Neuronal stem cell (in vitro differentiated cells): ENCODE results near the gene DBF4.
"Not testable (repeated sequence)": the region's sequence is repeated elsewhere in the genome, so short reads cannot be mapped to it uniquely, and the experiment has no call there.

ENCODE experiments used
- DNase-seq: peaks from one replicate; pipeline ENCODE4 v3.0.0-alpha.2; 2013; ENCODE audit warnings: low spot score
- H2AFZ ChIP-seq: one replicate; pipeline ENCODE4 v1.6.1; 2013; ENCODE audit warnings: mild to moderate bottlenecking, low read length, inconsistent platforms
- H2AK5ac ChIP-seq: 2 replicates; pipeline ENCODE4 v1.6.1; 2013; ENCODE audit warnings: low read depth, mild to moderate bottlenecking, inconsistent platforms, low read length, moderate library complexity, mixed read lengths
- H2BK120ac ChIP-seq: 2 replicates; pipeline ENCODE4 v1.6.1; 2013; ENCODE audit warnings: low read depth, mild to moderate bottlenecking, inconsistent platforms, low read length, moderate library complexity, mixed read lengths
- H2BK12ac ChIP-seq: one replicate; pipeline ENCODE4 v1.6.1; 2013; ENCODE audit warnings: low read length, inconsistent platforms
- H2BK15ac ChIP-seq: 2 replicates; pipeline ENCODE4 v1.6.1; 2013; ENCODE audit warnings: mild to moderate bottlenecking, low read length, inconsistent platforms, mixed read lengths
- H2BK5ac ChIP-seq: one replicate; pipeline ENCODE4 v1.6.1; 2013; ENCODE audit warnings: inconsistent platforms, mild to moderate bottlenecking, low read length, moderate library complexity
- H3K14ac ChIP-seq: one replicate; pipeline ENCODE4 v1.6.1; 2013; ENCODE audit warnings: low read length, inconsistent platforms
- H3K18ac ChIP-seq: 2 replicates; pipeline ENCODE4 v1.6.1; 2013; ENCODE audit warnings: low read length, inconsistent platforms
- H3K23ac ChIP-seq: 2 replicates; pipeline ENCODE4 v1.6.1; 2013; ENCODE audit warnings: low read depth, mild to moderate bottlenecking, mixed read lengths, low read length, inconsistent platforms; ENCODE audit not compliant: poor library complexity
- H3K27ac ChIP-seq: replicated peaks from 3 replicates; pipeline ENCODE4 v1.5.1; 2013; ENCODE audit warnings: low read length, inconsistent platforms
- H3K27me3 ChIP-seq, 3 experiments: 2 replicates each; pipeline ENCODE4 v1.6.1; 2013; ENCODE audit warnings: low read length in 3 of 3, mild to moderate bottlenecking in 2 of 3, inconsistent platforms in 1 of 3, low read depth in 1 of 3, mixed read lengths in 1 of 3, moderate library complexity in 1 of 3; ENCODE audit not compliant: control insufficient read depth in 3 of 3, insufficient read depth in 3 of 3
- H3K36me3 ChIP-seq, 2 donors: replicated peaks in 1 of 2; 2 replicates each; pipeline ENCODE4 v1.6.1; 2013; ENCODE audit warnings: low read length in 2 of 2; ENCODE audit not compliant: control insufficient read depth in 2 of 2, insufficient read depth in 2 of 2
- H3K4ac ChIP-seq: 2 replicates; pipeline ENCODE4 v1.6.1; 2013; ENCODE audit warnings: inconsistent platforms, mild to moderate bottlenecking, low read length, moderate library complexity
- H3K4me1 ChIP-seq, 2 donors: 1 replicate in 1 of 2; 2 replicates in 1 of 2; pipeline ENCODE4 v1.6.1; 2013; ENCODE audit warnings: low read length in 2 of 2, low read depth in 1 of 2; ENCODE audit not compliant: control insufficient read depth in 2 of 2, insufficient read depth in 1 of 2
- H3K4me2 ChIP-seq: one replicate; pipeline ENCODE4 v1.6.1; 2013; ENCODE audit warnings: mild to moderate bottlenecking, low read length, inconsistent platforms; ENCODE audit not compliant: insufficient read depth, poor library complexity, severe bottlenecking
- H3K4me3 ChIP-seq, 2 donors: 2 replicates each; pipeline ENCODE4 v1.5.1; 2013; ENCODE audit warnings: low read length in 2 of 2, mild to moderate bottlenecking in 2 of 2, inconsistent platforms in 1 of 2, moderate library complexity in 1 of 2
- H3K79me1 ChIP-seq: one replicate; pipeline ENCODE4 v1.6.1; 2013; ENCODE audit warnings: low read depth, mild to moderate bottlenecking, inconsistent platforms, low read length, moderate library complexity
- H3K9ac ChIP-seq: one replicate; pipeline ENCODE4 v1.6.1; 2013; ENCODE audit warnings: mild to moderate bottlenecking, low read depth, low read length, inconsistent platforms; ENCODE audit not compliant: poor library complexity
- H3K9me3 ChIP-seq, 2 donors: replicated peaks in 1 of 2; 2 replicates each; pipeline versions ENCODE3 to v1.6.1; 2013; ENCODE audit warnings: low read length in 2 of 2, mild to moderate bottlenecking in 2 of 2, inconsistent platforms in 1 of 2, low read depth in 1 of 2, mixed read lengths in 1 of 2, moderate library complexity in 1 of 2; ENCODE audit not compliant: control insufficient read depth in 2 of 2, insufficient read depth in 1 of 2
- H4K8ac ChIP-seq: one replicate; pipeline ENCODE4 v1.6.1; 2013; ENCODE audit warnings: low read depth, mild to moderate bottlenecking, inconsistent platforms, low read length, moderate library complexity
- H4K91ac ChIP-seq: one replicate; pipeline ENCODE4 v1.6.1; 2013; ENCODE audit warnings: low read length, low read depth, mild to moderate bottlenecking, inconsistent platforms; ENCODE audit not compliant: poor library complexity
- WGBS, 2 donors: extraction: QIAGEN DNeasy Blood & Tissue Kit; methylation state at CpG; one replicate each; pipeline ENCODE4 v1.1.7; 2013; ENCODE audit warnings: missing lambda C conversion rate in 2 of 2, mixed read lengths in 1 of 2; ENCODE audit not compliant: insufficient read length in 2 of 2, insufficient replicate concordance in 1 of 2; ENCODE audit errors: extremely low coverage in 2 of 2; 5-methylcytosine and 5-hydroxymethylcytosine counted together

Gene DBF4

GRCh38 chr7:87919875-87920274, 43.6 kb downstream of the DBF4 start:
- Histone ChIP-seq H3K18ac (no peak overlapping the region), H2BK5ac (no peak overlapping the region), H2BK120ac (no peak overlapping the region), H3K36me3 (no peaks in the 10 kb centered on the region), H3K4ac (no peak overlapping the region), H3K4me1 (no peaks in the 10 kb centered on the region), H4K91ac (no peak overlapping the region), H2AFZ (no peak overlapping the region), H3K27ac (no peak overlapping the region), H3K14ac (no peak overlapping the region), H3K23ac (no peak overlapping the region), H3K27me3 (no peaks in the 10 kb centered on the region), H3K9ac (no peak overlapping the region), H3K4me2 (no peak overlapping the region), H3K9me3 (no peaks in the 10 kb centered on the region), H2BK12ac (no peak overlapping the region), H3K4me3 (no peak overlapping the region), H3K79me1 (no peaks in the 10 kb centered on the region), H2AK5ac (no peak overlapping the region), H2BK15ac (no peak overlapping the region), H4K8ac (no peak overlapping the region)
- no peak for DNase-seq
- WGBS, 2 donors: no CpG with 5 or more reads among the region's 6 CpGs

DNA sequence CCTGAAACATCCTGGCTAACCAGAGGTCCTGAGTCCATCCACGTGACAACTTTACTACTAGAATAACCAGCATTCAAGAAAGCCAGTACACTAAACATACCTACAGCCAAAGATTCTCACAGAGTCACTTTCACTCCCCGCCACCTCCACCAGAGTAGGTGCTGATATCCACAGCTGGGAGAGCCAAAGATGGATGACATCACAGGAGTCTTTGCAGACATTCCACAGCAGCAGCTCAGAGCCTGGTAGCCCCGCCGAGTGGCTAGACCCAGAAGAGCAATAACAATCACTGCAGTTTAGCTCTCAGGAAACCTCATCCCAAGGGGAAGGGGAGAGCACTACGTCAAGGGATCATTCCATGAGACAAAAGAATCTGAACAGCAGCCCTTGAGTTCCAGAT, 44.3 kb downstream of the DBF4 start:
- H2AK5ac ChIP-seq: no peak overlapping the region
- no peak overlapping the region for H3K9ac ChIP-seq
- no peak overlapping the region for H3K4me2 ChIP-seq
- no peak overlapping the region for H4K91ac ChIP-seq
- no peaks in the 10 kb centered on the region for H3K9me3 ChIP-seq
- H3K27me3 ChIP-seq: no peaks in the 10 kb centered on the region
- no peak overlapping the region for H2AFZ ChIP-seq
- no peak overlapping the region for H3K4ac ChIP-seq
- no peak overlapping the region for H3K14ac ChIP-seq
- H2BK15ac ChIP-seq: no peak overlapping the region
- no peak overlapping the region for H2BK5ac ChIP-seq
- no peak overlapping the region for H3K27ac ChIP-seq
- H3K79me1 ChIP-seq: no peaks in the 10 kb centered on the region
- H3K4me1 ChIP-seq: no peaks in the 10 kb centered on the region
- H3K4me3 ChIP-seq: no peak overlapping the region
- no peak for DNase-seq
- no peak overlapping the region for H4K8ac ChIP-seq
- H2BK12ac ChIP-seq: no peak overlapping the region
- H3K36me3 ChIP-seq: no peaks in the 10 kb centered on the region
- H2BK120ac ChIP-seq: no peak overlapping the region
- WGBS, 2 donors: no CpG with 5 or more reads among the region's 5 CpGs
- H3K23ac ChIP-seq: no peak overlapping the region
- H3K18ac ChIP-seq: no peak overlapping the region

DNA sequence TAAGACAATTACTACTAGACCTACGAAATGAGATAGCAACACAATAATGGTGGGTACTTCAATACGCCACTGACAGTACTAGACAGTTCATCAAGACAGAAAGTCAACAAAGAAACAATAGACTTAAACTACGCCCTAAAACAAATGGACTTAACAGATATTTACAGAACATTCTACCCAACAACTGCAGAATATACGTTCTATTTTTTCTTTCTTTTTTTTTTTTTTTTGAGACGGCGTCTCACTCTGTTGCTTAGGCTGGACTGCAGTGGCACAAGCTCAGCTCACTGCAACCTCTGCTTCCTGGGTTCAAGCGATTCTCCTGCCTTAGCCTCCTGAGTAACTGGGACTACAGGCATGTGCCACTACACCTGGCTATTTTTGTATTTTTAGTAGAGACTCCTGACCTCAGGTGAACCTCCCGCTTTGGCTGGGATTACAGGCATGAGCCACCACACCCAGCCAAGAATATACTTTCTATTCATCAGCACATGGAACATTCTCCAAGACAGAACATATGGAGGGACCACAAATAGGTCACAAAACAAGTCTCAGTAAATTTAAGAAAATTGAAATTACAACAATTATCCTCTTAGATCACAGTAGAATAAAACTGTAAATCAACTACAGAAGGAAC, 46.6 kb downstream of the DBF4 start:
- H3K27ac ChIP-seq, H2BK12ac ChIP-seq, H3K23ac ChIP-seq, H3K36me3 ChIP-seq, H3K4me2 ChIP-seq, H3K4me1 ChIP-seq, H3K9me3 ChIP-seq, H3K18ac ChIP-seq, H2BK120ac ChIP-seq, H3K14ac ChIP-seq, H2BK15ac ChIP-seq, H3K79me1 ChIP-seq, H3K4me3 ChIP-seq, H2AFZ ChIP-seq, H4K91ac ChIP-seq, DNase-seq, H2BK5ac ChIP-seq, H3K4ac ChIP-seq, H3K9ac ChIP-seq, H2AK5ac ChIP-seq, H4K8ac ChIP-seq, H3K27me3 ChIP-seq: not testable (repeated sequence)
- WGBS, 2 donors: no CpG with 5 or more reads among the region's 8 CpGs

DNA sequence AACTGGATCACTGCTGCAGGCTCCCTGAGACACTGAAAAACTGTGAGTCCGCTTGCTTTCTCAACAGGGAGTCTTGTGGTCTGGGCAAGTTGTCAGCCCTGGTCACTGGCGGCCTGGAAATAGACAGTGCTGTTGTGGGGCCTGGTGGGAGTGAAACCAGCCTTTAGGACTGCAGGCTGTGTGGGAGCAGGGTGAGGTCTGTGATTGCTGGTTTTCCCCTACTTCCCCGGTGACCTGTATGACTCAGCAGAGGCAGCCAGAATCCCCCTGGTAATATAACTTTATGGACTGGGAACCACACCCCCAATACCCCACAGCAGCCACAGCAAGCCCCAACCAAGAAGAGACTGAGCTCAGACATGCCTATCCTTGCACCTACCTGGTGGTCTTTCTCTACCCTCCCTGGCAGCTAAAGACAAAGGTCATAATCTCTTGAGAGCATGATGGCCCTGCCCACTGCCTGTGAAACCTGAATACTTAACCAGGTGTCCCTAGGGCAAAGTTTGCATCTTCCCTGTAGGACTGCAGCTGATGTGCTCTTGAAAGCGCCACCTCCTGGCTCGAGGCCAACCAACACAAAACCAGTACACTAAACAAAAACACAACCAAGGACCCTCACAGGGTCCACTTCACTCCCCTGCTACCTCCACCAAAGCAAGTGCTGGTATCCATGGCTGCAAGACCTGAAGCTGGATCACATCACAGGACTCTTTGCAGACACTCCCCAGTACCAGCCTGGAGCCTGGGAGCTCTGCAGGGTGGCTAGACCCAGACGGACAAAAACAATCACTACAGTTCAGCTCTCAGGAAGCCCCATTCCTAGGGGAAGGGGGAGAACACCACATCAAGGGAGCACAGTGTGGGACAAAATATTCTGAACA, 50.5 kb downstream of the DBF4 start:
- H3K36me3 ChIP-seq: no peaks in the 10 kb centered on the region
- DNase-seq: no peak
- no peak overlapping the region for H3K14ac ChIP-seq
- no CpG with 5 or more reads among the region's 6 CpGs for WGBS, 2 donors
- peak overlapping the region; percentile 37 for H2AFZ ChIP-seq
- no peaks in the 10 kb centered on the region for H3K79me1 ChIP-seq
- no peak overlapping the region for H3K27ac ChIP-seq
- no peak overlapping the region for H4K8ac ChIP-seq
- peaks cover 2% of the 10 kb centered on the region in 2 donors for H3K4me1 ChIP-seq
- H3K9me3 ChIP-seq: no peaks in the 10 kb centered on the region
- H2BK120ac ChIP-seq: no peak overlapping the region
- no peak overlapping the region for H4K91ac ChIP-seq
- peaks cover 0 to 3% (median 0%) of the 10 kb centered on the region in 3 experiments for H3K27me3 ChIP-seq
- H2BK5ac ChIP-seq: no peak overlapping the region
- no peak overlapping the region for H2BK15ac ChIP-seq
- H3K9ac ChIP-seq: no peak overlapping the region
- H3K23ac ChIP-seq: no peak overlapping the region
- H3K18ac ChIP-seq: no peak overlapping the region
- H2BK12ac ChIP-seq: no peak overlapping the region
- H2AK5ac ChIP-seq: no peak overlapping the region
- no peak overlapping the region for H3K4me3 ChIP-seq
- no peak overlapping the region for H3K4me2 ChIP-seq
- no peak overlapping the region for H3K4ac ChIP-seq
